TTC549 (cell line): ENCODE results near the gene SPPL2A.

Experiments used
- FAIRE-seq: peaks from 2 replicates; lab custom pipeline; 2012; peaks lifted over from hg19 to GRCh38; lab: Jason Lieb, UNC

SPPL2A gene

DNA sequence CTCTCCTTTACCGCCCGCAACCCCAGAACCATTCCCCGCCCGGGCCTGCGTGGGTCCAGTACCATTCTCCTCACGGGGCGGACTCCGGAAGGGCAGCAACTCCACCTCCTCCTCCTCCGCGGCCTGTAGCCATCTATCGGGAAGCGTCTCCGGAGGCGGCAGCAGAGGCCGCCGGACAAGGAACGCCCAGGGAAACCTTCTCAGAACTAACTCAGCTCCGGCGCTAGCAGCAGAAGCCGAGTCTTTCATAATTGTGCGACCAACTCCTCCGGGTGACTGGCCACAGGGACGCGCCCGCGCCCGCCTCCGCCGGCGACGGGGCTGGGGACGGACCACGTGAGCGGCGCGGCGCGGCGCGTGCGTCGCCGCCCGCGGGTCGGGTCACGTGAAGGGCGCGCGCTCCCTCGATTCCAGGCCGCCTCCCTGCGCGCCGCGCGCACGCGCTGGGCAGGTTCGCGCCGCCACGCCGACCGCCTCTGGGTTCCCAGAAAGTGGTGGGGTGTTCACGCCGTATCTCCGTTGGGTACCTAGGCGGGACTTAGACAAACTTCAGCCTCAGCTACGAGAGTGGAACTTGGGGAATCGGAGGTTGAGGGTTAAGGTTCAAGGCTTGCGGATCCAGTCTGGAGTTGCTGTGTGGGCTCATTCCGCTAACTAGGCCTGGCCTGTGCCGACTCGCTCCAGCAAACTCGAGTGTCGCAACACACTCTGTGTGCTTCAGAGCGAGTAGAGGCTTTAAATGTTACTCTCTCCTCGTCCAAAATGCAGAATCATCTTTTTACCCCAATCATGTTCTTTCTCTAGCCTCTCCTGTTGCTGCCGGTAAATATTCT, 78.8 kb downstream of the SPPL2A start, which contains the start of gene TRPM7:
TRPM7 (minus strand) TSS at position 329 of the 833 bp plus-strand sequence; CDS start at position 65, 264 bp downstream.
- FAIRE-seq: no peak

DNA sequence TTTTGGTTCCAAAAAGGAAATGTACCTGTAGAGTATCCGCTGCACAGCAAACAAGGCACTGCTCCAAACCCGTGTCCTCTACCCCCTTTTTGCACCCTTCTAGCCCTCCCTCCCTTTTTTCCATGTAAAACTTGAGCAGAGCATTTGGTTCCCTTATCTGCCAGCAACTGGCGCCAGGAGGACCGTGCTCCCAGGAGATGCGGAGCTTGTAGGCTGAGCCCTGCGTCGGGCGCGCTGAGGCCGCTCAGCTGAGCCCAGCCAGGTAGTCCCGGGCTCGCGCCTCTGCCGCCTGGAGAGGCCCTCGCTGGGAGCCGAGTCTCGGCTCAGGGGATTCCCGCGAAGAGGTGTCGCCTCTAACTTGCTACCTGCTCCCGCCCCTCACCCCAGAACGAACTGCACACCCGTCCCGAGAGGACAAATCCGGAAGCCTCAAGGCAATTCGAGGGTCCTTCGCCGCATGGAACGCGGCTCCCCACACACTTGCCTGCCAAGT, 79.5 kb downstream of the SPPL2A start:
- FAIRE-seq: no peak

DNA sequence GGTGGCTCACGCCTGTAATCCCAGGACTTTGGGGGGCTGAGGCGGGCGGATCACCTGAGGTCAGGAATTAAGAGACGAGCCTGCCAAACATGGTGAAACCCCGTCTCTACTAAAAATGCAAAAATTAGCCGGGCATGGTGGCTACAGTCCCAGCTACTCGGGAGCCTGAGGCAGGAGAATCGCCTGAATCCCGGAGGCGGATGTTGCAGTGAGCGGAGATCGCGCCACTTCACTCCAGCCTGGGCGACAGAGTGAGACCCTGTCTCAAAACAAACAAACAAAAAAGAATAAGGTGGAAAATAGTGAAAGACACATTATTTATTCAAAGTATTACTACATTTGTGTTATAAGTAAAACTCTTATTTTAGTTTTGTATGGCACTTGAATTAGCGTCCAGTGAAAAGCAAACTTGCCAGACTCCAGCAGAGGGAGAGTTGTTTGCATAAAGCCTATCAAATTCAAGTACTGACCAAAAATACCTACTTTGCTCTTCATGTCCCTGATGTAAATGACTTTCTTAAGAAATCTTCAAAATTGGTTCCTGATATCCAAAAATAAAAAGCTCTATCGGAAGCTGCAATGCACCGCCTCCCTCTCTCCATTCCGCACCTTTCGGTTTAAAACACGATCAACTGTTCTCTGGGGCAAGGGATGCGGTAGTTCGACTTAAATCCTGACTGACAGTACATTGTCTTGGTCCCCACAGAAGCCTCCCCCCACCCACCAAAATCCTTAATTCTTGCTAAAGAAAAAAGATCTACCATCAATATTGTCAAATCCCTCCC, 80.1 kb downstream of the SPPL2A start:
- no peak for FAIRE-seq

DNA sequence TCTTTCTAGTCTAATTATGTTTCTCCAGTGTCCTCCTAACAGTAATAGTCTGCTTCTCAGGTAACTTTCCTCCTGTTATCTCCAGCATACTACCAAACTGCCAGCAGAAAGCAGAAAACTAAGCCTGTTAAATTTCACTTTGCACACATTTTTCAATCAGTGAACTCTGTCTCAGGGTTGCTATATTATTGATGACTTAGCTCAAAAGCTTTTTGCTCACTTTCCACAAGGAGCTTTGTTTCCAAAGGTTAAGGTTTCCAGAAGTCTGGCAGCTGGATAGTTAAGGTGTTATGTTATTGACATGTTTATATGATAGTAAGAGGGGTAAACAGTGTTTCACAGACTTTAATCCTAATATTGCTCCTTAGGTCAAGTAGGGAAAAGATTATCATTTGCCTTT, 84.0 kb downstream of the SPPL2A start:
- FAIRE-seq: no peak

DNA sequence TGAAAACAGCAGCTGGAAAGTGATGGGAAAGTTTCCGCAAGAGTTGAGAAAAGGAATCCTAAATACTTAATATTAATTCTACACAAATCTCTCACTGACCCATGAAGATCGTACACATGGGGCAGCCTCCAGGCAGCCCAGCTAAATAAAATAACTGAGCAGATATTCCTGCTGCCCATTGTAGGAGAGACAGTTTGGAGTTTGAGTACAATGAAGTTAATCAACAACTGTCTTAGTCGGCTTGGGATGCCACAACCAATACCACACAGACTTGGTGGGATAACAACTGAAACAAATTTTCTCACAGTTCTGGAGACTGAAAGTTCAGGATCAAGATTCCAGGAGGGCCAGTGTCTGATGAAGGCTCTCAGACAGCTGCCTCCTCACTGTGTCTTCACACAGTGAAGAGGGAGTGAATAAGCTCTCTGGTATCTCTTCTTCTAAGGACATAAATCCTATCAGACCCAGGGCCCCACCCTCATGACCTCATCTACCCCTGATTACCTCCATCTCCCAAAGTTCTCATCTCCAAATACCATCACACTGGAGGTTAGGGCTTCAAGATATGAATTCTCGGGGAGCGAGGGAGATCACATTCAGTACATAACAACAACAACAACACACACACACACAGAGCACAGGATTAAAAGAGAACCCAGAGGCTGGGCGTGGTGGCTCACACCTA, 88.6 kb downstream of the SPPL2A start:
- FAIRE-seq: no peak

DNA sequence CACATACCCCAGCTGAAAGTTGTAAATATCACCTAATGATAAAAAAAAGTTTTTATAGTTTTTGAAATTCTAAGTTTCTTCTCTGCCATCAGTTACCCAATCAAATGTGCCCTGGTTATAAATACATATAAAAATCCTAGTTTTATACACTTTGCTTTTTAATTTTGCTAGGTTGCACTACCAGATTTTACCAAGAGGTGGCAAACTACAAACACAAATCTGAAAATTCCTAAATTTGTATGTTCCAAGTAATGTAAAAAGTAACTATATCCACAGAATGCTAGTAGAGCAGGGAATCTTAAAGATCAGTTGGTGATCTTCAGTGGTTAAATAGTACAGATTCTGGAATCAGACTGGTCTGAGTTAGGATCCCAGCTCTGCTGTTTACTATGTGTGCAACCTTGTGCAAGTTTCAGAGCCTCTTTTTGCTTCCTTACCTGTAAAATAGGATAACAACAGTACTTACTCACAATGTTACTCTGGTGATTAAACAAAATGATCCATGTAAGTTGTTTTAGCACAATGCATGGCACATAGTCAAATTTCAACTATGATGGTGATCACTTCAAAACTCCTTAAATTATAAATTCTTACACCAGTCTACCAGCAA, 89.9 kb downstream of the SPPL2A start:
- FAIRE-seq: peak; percentile 60

DNA sequence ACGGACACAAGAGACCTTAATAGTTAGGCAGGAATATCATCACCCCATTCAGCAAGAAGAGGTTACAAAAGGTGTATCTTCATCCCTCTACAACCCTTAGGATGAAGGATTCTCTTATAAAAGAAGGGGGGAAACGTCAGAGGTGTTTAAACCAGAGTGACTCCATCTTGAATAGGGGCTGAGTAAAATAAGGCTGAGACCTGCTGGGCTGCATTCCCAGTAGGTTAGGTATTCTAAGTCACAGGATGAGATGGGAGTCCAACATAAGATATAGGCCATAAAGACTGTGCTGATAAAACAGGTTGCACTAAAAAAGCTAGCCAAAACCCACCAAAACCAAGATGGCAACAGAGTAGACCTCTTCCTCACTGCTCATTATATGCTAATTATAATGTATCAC, 95.4 kb downstream of the SPPL2A start:
- FAIRE-seq: no peak

DNA sequence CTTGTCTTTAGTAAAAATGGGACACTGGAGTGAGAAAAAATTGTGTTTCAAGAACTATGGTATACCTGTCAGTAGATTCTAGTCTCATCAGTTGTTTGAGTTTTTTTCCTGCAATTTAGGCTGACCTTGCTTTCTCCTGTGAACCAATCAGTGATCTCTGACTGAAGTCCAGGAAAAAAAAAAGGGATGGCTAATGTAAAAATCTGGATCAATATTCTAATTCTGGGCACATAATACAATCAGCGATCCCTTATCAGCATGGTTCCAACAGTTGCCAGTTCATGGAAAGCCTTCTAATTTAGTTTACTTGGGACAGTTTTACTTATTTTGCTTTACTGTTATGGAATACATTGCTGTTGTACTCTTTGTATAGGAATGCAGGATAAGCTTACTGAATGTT, 95.9 kb downstream of the SPPL2A start:
- FAIRE-seq: no peak

DNA sequence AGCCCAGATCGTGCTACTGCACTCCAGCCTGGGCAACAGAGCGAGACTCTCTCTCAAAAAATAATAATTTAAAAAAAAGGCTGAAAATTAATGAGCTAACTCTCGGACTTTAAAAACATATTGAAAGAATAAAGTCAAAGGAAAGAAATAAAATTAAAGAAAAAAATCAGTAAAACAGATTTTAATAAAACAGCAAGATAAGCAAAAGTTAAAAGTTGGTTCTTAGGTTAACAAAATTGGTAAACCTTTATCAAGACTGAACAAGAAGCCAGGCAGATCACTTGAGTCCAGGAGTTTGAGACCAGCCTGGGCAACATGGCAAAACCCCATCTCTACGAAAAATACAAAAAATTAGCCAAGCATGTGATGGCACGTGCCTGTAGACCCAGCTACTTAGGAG, 99.6 kb downstream of the SPPL2A start:
- no peak for FAIRE-seq

DNA sequence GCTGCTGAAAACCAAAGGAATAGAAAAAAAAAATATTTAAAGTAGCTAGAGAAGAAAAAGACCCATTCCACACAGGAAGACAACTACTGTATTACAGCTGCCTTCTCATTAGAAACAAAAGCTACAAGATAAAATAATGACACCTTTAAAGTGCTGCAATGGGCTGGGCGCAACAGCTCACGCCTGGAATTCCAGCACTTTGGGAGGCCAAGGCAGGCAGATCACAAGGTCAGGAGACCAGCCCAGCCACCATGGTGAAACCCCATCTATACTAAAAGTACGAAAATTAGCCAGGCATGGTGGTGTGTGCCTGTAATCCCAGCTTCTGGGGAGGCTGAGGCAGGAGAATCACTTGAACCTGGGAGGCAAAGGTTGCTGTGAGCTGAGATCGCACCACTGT, 110.0 kb downstream of the SPPL2A start:
- no peak for FAIRE-seq

DNA sequence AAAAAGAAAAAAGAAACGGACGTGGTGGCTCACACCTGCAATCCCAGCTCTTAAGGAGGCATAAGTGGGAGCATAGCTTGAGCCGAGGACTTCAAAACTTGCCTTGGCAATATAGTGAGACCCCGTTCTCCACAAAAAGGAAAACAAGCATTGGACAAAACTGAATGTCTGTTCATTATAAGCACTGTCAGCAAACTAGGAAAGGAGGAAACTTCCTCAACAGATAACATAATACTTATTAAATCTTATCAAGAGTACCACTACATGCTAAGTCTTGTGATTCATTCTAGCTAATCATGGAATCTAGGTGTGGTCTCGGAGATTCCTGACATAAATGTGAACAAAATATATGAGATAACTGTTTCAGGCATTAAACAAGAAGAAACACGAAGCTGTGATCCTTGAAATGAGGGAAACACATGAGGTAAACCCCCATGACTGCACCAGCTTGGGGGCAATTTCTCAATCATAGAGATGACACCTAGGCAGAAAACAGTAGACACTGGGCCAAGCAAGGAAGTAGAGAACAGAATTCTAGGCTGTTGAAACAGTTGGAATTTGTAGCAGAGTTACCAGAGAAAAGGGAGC, 112.3 kb downstream of the SPPL2A start:
- no peak for FAIRE-seq

DNA sequence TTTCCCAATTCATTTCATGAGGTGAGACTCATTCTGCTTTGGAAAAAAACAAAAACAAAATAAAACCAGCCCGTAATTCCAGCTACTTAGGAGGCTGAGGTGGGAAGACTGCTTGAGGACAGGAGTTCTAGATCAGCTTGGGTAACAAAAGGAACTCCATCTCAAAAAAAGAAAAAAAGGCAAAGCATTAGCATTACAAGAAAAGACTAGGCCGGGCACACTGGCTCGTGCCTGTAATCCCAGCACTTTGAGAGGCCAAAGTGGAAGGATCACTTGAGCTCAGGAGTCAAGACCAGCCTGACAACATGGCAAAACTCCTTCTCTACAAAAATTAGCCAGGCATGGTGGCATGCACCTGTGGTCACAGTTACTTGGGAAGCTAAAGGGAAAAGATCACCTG, 112.8 kb downstream of the SPPL2A start:
- FAIRE-seq: no peak
